Kidney epithelial cell (primary cell): ENCODE measurements around the gene CHRD. TPM values are rescaled to one million over a fixed set of nuclear protein-coding genes. Genes with fewer than 3 reads are reported as not detected.

ENCODE experiments used
- DNase-seq: peaks from one replicate; pipeline ENCODE4 v3.0.0-alpha.2; 2010; ENCODE audit warnings: low read depth
- H3K27me3 ChIP-seq: 2 replicates; pipeline ENCODE4 v1.6.0; 2011; ENCODE audit warnings: low read length; ENCODE audit not compliant: control insufficient read depth, insufficient read depth
- H3K36me3 ChIP-seq: 2 replicates; pipeline ENCODE4 v1.5.1; 2011; ENCODE audit warnings: low read length; ENCODE audit not compliant: control insufficient read depth, insufficient read depth
- H3K4me3 ChIP-seq: 2 replicates; pipeline ENCODE4 v1.5.1; 2011; ENCODE audit warnings: low read depth, mild to moderate bottlenecking, control low read depth, low read length
- total RNA-seq: library from RNA; depleted of rRNA; stranded (reverse); fragments of >200 nt; gene quantifications from 2 replicates; pipeline ENCODE4 v1.2.3, GENCODE V29; 2015
- TF ChIP-seq, protein P1 (sequence below): IDR thresholded peaks from 2 replicates; pipeline ENCODE4 v1.5.1; 2011; ENCODE audit warnings: mild to moderate bottlenecking, moderate library complexity, low read length, control low read depth, inconsistent platforms; ENCODE audit not compliant: insufficient read depth, poor library complexity, severe bottlenecking

CHRD gene
- total RNA-seq, 1 donor from 2014 or later = 1.0 TPM

DNA sequence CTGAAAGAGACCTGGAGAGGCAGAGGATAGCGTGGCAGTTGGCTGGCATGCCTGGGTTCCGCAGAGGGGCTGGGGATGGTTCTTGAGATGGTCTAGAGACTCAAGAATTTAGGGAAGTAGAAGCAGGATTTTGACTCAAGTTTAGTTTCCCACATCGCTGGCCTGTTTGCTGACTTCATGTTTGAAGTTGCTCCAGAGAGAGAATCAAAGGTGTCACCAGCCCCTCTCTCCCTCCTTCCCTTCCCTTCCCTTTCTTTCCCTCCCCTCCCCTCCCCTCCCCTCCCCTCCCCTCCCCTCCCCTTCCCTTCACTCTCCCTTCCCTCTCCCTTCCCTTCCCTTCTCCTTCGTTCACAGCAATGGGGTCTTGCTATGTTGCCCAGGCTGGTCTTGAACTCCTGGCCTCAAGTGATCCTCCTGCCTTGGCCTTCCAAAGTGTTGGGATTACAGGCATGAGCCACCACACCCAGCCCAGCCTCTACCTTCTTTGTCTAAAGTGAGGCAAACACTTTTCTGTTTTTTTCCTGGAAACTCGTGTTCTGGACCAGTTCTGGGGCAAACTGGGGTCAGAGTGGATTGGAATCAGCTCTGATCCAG is 10.2 kb downstream of the CHRD start:
- TF ChIP-seq, protein P1, sequence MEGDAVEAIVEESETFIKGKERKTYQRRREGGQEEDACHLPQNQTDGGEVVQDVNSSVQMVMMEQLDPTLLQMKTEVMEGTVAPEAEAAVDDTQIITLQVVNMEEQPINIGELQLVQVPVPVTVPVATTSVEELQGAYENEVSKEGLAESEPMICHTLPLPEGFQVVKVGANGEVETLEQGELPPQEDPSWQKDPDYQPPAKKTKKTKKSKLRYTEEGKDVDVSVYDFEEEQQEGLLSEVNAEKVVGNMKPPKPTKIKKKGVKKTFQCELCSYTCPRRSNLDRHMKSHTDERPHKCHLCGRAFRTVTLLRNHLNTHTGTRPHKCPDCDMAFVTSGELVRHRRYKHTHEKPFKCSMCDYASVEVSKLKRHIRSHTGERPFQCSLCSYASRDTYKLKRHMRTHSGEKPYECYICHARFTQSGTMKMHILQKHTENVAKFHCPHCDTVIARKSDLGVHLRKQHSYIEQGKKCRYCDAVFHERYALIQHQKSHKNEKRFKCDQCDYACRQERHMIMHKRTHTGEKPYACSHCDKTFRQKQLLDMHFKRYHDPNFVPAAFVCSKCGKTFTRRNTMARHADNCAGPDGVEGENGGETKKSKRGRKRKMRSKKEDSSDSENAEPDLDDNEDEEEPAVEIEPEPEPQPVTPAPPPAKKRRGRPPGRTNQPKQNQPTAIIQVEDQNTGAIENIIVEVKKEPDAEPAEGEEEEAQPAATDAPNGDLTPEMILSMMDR = no peak
- H3K27me3 ChIP-seq = peaks cover 38% of the 10 kb centered on the region

DNA sequence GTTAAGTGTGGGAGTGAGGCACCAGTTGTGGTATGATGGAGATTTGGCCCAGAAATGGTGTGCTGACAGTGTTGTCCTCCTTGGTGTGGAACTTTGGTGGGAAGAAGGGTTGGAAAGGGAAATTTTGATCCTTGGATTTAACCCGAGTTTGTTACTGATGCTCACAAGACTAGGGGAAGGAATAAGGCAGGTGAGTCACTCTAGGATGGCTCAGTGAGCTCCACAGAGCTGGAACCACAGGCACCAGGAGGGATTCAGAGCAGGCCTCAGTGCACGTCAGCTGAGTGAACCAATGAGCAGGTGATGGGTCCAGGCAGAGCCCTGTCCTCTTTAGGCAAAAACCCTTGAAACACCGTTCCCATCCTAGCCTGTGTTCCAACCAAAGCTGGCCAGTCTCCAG is 11.4 kb downstream of the CHRD start:
- H3K27me3 ChIP-seq = peaks cover 34% of the 10 kb centered on the region
- DNase-seq = peak; percentile 31
- TF ChIP-seq, protein P1 = no peak
- no peaks in the 10 kb centered on the region for H3K36me3 ChIP-seq
- no peak overlapping the region for H3K4me3 ChIP-seq

More for the DNA sequence above, 10.2 kb downstream of the CHRD start:
- DNase-seq = no peak
- Histone ChIP-seq H3K4me3 (no peak overlapping the region), H3K36me3 (no peaks in the 10 kb centered on the region)

DNA sequence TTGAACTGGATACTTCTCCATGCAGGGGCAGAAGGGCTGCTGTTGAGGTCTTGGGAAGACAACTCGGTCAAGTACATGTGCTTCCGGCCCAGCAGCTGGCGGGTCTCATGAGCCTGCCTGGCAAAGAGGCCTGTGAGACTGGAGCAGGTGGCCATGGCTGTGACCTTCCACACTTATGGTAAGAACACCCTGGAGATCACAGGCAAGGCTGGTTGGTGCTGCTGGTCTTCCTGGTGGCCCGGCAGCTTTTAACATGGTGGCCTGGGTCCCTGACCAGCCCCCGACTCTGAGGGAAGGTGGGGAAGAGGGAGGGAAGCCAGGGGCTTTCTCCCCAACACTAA is 15.4 kb downstream of the CHRD start:
- TF ChIP-seq, protein P1 = no peak

DNA sequence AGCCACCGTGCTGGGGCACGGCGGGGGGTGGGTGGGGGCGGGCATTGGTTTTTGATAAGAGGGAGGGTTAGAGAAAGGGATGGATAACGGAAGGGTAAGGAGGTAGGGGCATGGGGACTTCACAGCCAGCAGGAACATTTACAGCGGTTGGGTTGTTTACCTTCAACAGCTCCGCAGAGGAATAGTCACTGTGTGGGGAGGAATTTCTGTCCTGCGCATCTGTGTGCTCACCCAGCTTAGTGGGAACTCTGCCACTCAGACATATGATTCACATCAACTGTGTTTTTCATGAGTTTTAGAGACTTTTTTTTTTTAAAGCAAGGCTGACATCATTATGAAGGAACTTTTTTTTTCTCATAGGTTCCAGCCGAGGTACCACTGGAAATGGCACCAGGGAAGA is 19.6 kb downstream of the CHRD start:
- Histone ChIP-seq H3K4me3 (no peak overlapping the region), H3K36me3 (no peaks in the 10 kb centered on the region), H3K27me3 (peaks cover 9% of the 10 kb centered on the region)
- TF ChIP-seq, protein P1 = no peak
- DNase-seq = peak; percentile 77

More for the DNA sequence above, 15.4 kb downstream of the CHRD start:
- H3K36me3 ChIP-seq = no peaks in the 10 kb centered on the region
- H3K4me3 ChIP-seq = no peak overlapping the region
- H3K27me3 ChIP-seq = peaks cover 8% of the 10 kb centered on the region
- DNase-seq = no peak

DNA sequence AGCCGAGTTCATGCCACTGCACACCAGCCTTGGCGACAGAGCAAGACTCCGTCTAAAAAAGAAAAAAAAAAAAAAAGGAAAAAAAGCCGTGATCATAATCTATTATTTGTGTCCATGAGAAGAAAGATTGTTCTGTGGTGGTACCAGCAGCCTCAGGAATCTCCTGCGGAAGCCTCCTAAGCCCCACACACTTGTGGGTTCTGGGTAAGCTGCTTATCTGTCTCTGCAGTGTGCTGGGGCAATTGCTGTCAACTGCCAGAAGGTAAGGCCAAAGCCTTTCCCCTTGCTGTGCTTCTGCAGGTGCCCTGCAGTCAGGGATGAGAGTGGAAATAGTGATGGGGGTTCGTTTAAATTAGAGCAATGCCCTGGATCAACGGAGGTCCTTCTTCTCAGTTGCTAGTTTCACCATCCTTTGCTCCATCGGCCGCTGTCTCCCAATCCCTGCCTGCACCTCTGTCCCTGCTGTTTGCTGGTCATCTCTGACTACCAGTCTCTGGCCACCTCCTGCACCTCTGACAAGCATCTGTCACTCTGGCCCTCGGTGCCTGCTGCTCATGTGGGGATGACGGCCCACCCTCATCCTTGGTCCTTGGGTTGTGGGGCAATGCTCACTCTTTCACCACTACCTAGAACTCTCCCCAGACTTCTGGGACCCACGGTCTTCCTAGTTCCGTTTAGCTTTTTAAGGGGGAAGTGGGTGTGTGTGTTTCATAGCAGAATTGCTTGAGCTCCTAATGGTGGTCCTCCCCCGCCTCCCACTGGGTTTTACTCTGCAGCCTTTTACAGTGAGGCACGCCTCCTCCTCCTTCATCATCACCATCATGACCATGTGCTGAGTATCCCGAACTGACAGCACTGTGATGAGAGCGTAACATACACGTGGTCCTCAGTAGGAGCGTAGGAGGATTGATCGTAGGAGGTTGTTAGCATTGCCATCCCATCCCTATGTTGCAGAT is 25.5 kb downstream of the CHRD start:
- Histone ChIP-seq H3K4me3 (no peak overlapping the region), H3K36me3 (no peaks in the 10 kb centered on the region), H3K27me3 (peaks cover 5% of the 10 kb centered on the region)
- DNase-seq = no peak
- TF ChIP-seq, protein P1 = no peak
